HepG2 (cell line): ENCODE data around the gene NAV2. TPM values are rescaled to one million over a fixed set of nuclear protein-coding genes. Genes with fewer than 3 reads are reported as not detected.

Experiments used
- FOXC1 ChIP-seq: sonication (generic); formaldehyde crosslinking; IDR thresholded peaks from 2 replicates; pipeline ENCODE4 v1.8.0; 2022; ENCODE audit warnings: mild to moderate bottlenecking, missing genetic modification reagents, borderline replicate concordance
- GATAD2A ChIP-seq: IDR thresholded peaks from 2 replicates; pipeline ENCODE4 v1.6.1; 2016
- HMGXB3 ChIP-seq: sonication (generic); formaldehyde crosslinking; IDR thresholded peaks from 2 replicates; pipeline ENCODE4 v1.4.0; 2020; ENCODE audit warnings: missing genetic modification reagents, borderline replicate concordance
- IRF2 ChIP-seq: IDR thresholded peaks from 2 replicates; pipeline ENCODE4 v1.6.1; 2018; ENCODE audit warnings: missing genetic modification reagents, missing compliant biosample characterization
- KLF16 ChIP-seq, 2 experiments: sonication (generic) in 1 of 2; formaldehyde crosslinking in 1 of 2; IDR thresholded peaks; 2 replicates each; pipeline versions ENCODE4 v1.6.1 to v1.8.0; 2016 to 2023; ENCODE audit warnings: missing genetic modification reagents in 2 of 2, missing compliant biosample characterization in 1 of 2
- NFKB2 ChIP-seq: sonication (generic); formaldehyde crosslinking; IDR thresholded peaks from 2 replicates; pipeline ENCODE4 v1.4.0; 2020; ENCODE audit warnings: missing genetic modification reagents, borderline replicate concordance
- PRDM4 ChIP-seq: sonication (generic); formaldehyde crosslinking; IDR thresholded peaks from 2 replicates; pipeline ENCODE4 v1.9.0; 2021; ENCODE audit warnings: missing genetic modification reagents, borderline replicate concordance
- U2AF2 ChIP-seq: fragments of 200-400 bp; formaldehyde crosslinking; IDR thresholded peaks from 2 replicates; pipeline ENCODE4 v1.6.1; 2017; ENCODE audit warnings: low read depth, mild to moderate bottlenecking, low read length
- ZBTB14 ChIP-seq: sonication (generic); formaldehyde crosslinking; IDR thresholded peaks from 2 replicates; pipeline ENCODE4 v1.4.0; 2020; ENCODE audit warnings: missing genetic modification reagents
- ZNF234 ChIP-seq: sonication (generic); formaldehyde crosslinking; conservative IDR thresholded peaks from 2 replicates; pipeline ENCODE4 v1.5.1; 2020; ENCODE audit warnings: mild to moderate bottlenecking, missing genetic modification reagents
- polyA plus RNA-seq, 8 experiments: library from polyadenylated mRNA; depleted of rRNA in 3 of 8; stranded (reverse) in 7 of 8; unstranded in 1 of 8; fragments of >200 nt; fragmentation: Illumina TruSeq in 4 of 8; extraction: Trizol in 4 of 8; gene quantifications; 2 replicates each; pipeline versions ENCODE4 v1.2.1 to v1.2.3, GENCODE V29; 2011 to 2016; ENCODE audit warnings: low read depth in 4 of 8, missing spikeins in 1 of 8, mixed read lengths in 1 of 8; ENCODE audit not compliant: insufficient read depth in 1 of 8
- total RNA-seq, 5 experiments: library from RNA; depleted of rRNA; stranded (reverse); fragments of >200 nt; fragmentation: Illumina TruSeq; extraction: Trizol; gene quantifications; 2 replicates each; pipeline ENCODE4 v1.2.3, GENCODE V29; 2016; ENCODE audit warnings: low read depth in 1 of 5

The NAV2 gene
- total and polyA plus RNA-seq, 2 of the 13 experiments (the other 11 are each of a cell fraction or from before 2014, with no cell fraction given), result 9.3 to 34.6 TPM

- TF ChIP-seq IRF2 (CRISPR knock-in tag) (no peak), FOXC1 (no peak), HMGXB3 (no peak), ZBTB14 (CRISPR knock-in tag) (no peak), NFKB2 (CRISPR knock-in tag) (no peak), U2AF2 (no peak), GATAD2A (no peak), PRDM4 (CRISPR knock-in tag) (no peak), ZNF234 (CRISPR knock-in tag) (no peak), KLF16 (CRISPR knock-in tag; IDR thresholded peaks at IDR 0.05) (no peak)
Measured at GRCh38 chr11:20016526-20016925, 303.9 kb downstream of the NAV2 start (continued).
